Liver (tissue), 9 donors: ENCODE measurements around the gene DNAH5. TPM values are rescaled to one million over a fixed set of nuclear protein-coding genes. Genes with fewer than 3 reads are reported as not detected.

ENCODE experiments used
- DNase-seq: peaks from one replicate; pipeline ENCODE4 v3.0.0-alpha.2; 2017; ENCODE audit warnings: low spot score
- H3K27ac ChIP-seq, 2 donors: one replicate each; pipeline ENCODE4 v1.7.0; 2013; ENCODE audit warnings: inconsistent platforms in 2 of 2, low read length in 2 of 2, control low read depth in 1 of 2, low read depth in 1 of 2, mild to moderate bottlenecking in 1 of 2
- H3K27me3 ChIP-seq, 4 donors: one replicate each; pipeline versions ENCODE4 v1.6.1 to v1.7.0; 2013; ENCODE audit warnings: low read length in 3 of 4, inconsistent platforms in 1 of 4, mild to moderate bottlenecking in 1 of 4, moderate library complexity in 1 of 4; ENCODE audit not compliant: control insufficient read depth in 4 of 4, insufficient read depth in 4 of 4
- H3K36me3 ChIP-seq, 4 donors: one replicate each; pipeline versions ENCODE4 v1.6.1 to v1.7.0; 2013; ENCODE audit warnings: low read length in 3 of 4, mild to moderate bottlenecking in 3 of 4, low read depth in 1 of 4, moderate library complexity in 1 of 4; ENCODE audit not compliant: control insufficient read depth in 4 of 4, insufficient read depth in 3 of 4
- H3K4me1 ChIP-seq, 4 donors: one replicate each; pipeline versions ENCODE4 v1.6.1 to v1.7.0; 2013; ENCODE audit warnings: low read length in 3 of 4, mild to moderate bottlenecking in 3 of 4, moderate library complexity in 1 of 4; ENCODE audit not compliant: control insufficient read depth in 4 of 4, insufficient read depth in 4 of 4
- H3K4me3 ChIP-seq, 3 donors: one replicate each; pipeline versions ENCODE4 v1.6.1 to v1.7.0; 2013; ENCODE audit warnings: low read length in 3 of 3, control low read depth in 1 of 3, low read depth in 1 of 3, mild to moderate bottlenecking in 1 of 3
- H3K9ac ChIP-seq, 2 donors: one replicate each; pipeline ENCODE4 v1.7.0; 2013; ENCODE audit warnings: low read length in 2 of 2, mild to moderate bottlenecking in 2 of 2, moderate library complexity in 2 of 2, control low read depth in 1 of 2, low read depth in 1 of 2
- H3K9me3 ChIP-seq, 4 donors: one replicate each; pipeline versions ENCODE4 v1.6.1 to v1.7.0; 2013; ENCODE audit warnings: low read length in 3 of 4; ENCODE audit not compliant: control insufficient read depth in 4 of 4
- CTCF ChIP-seq: fragments of 150-350 bp; IDR thresholded peaks from 2 replicates; pipeline ENCODE4 v1.5.1; 2017; ENCODE audit warnings: improper control_type of control experiment, low read depth, low read length; ENCODE audit not compliant: missing input control
- FOXA2 ChIP-seq: IDR thresholded peaks from 2 replicates; pipeline ENCODE4 v1.6.1; 2016; ENCODE audit warnings: antibody characterized with exemption
- GABPA ChIP-seq, 2 donors: IDR thresholded peaks in 1 of 2; conservative IDR thresholded peaks in 1 of 2; 2 replicates each; pipeline ENCODE4 v1.6.1; 2016; ENCODE audit warnings: antibody characterized with exemption in 2 of 2, mild to moderate bottlenecking in 1 of 2, moderate library complexity in 1 of 2
- HNF4A ChIP-seq, 2 donors: conservative IDR thresholded peaks; 2 replicates each; pipeline ENCODE4 v1.6.1; 2016; ENCODE audit warnings: antibody characterized with exemption in 2 of 2, mild to moderate bottlenecking in 2 of 2
- HNF4G ChIP-seq: IDR thresholded peaks from 2 replicates; pipeline ENCODE4 v1.6.1; 2016; ENCODE audit warnings: antibody characterized with exemption
- MAX ChIP-seq: IDR thresholded peaks from 2 replicates; pipeline ENCODE4 v1.6.1; 2016; ENCODE audit warnings: antibody characterized with exemption
- NR2F2 ChIP-seq: IDR thresholded peaks from 2 replicates; pipeline ENCODE4 v1.6.1; 2016; ENCODE audit warnings: antibody characterized with exemption
- RAD21 ChIP-seq, 2 donors: IDR thresholded peaks; 2 replicates each; pipeline ENCODE4 v1.6.1; 2016; ENCODE audit warnings: antibody characterized with exemption in 2 of 2, mild to moderate bottlenecking in 2 of 2
- REST ChIP-seq: IDR thresholded peaks from 2 replicates; pipeline ENCODE4 v1.6.1; 2016; ENCODE audit warnings: antibody characterized with exemption, mild to moderate bottlenecking
- RXRA ChIP-seq, 2 donors: IDR thresholded peaks; 2 replicates each; pipeline ENCODE4 v1.6.1; 2017 to 2018; ENCODE audit warnings: antibody characterized with exemption in 2 of 2, mild to moderate bottlenecking in 1 of 2
- SP1 ChIP-seq: IDR thresholded peaks from 2 replicates; pipeline ENCODE4 v1.6.1; 2018; ENCODE audit warnings: antibody characterized with exemption, mild to moderate bottlenecking
- TAF1 ChIP-seq: conservative IDR thresholded peaks from 2 replicates; pipeline ENCODE4 v1.6.1; 2016; ENCODE audit warnings: antibody characterized with exemption, mild to moderate bottlenecking
- YY1 ChIP-seq: IDR thresholded peaks from 2 replicates; pipeline ENCODE4 v1.6.1; 2016; ENCODE audit warnings: antibody characterized with exemption, mild to moderate bottlenecking
- WGBS: extraction: QIAGEN DNeasy Blood & Tissue Kit; methylation state at CpG from one replicate; pipeline ENCODE4 v1.1.7; 2013; 5-methylcytosine and 5-hydroxymethylcytosine counted together
- polyA plus RNA-seq, 2 donors: library from polyadenylated mRNA; stranded (reverse) in 1 of 2; unstranded in 1 of 2; fragments of 200-250 nt in 1 of 2; fragments of >200 nt in 1 of 2; fragmentation: Nextera tagmentation in 1 of 2; extraction: Ambion mirVana in 1 of 2; gene quantifications; one replicate each; pipeline versions ENCODE4 v1.2.1 to v1.2.3, GENCODE V29; 2013 to 2015
- total RNA-seq, 2 donors: library from RNA; depleted of rRNA; stranded (reverse); fragments of >200 nt; gene quantifications; one replicate each; pipeline ENCODE4 v1.2.3, GENCODE V29; 2014
- donor health status: healthy.
- donor health status: healthy.
- donor health status: healthy.
- donor health status: healthy.
- donor health status: healthy.

DNAH5 gene
- total and polyA plus RNA-seq, 4 donors = 0.19 to 14.8 (median 4.4) TPM

GRCh38 chr5:13991365-13991764 is 46.9 kb upstream of the DNAH5 start (continued):
- TF ChIP-seq HNF4G (no peak), FOXA2 (no peak), SP1 (no peak), CTCF (no peak), HNF4A (conservative IDR thresholded peaks at IDR 0.05) (no peak)

GRCh38 chr5:13990896-13991295 is 46.4 kb upstream of the DNAH5 start:
- Histone ChIP-seq H3K27me3 (no peaks in the 10 kb centered on the region), H3K9ac (no peak overlapping the region), H3K4me1 (no peaks in the 10 kb centered on the region), H3K27ac (no peak overlapping the region), H3K9me3 (no peaks in the 10 kb centered on the region), H3K36me3 (no peaks in the 10 kb centered on the region), H3K4me3 (no peak overlapping the region)
- no peak for DNase-seq
- WGBS = 84% methylated on average over 2 of the region's 2 CpGs
- TF ChIP-seq MAX = no peak
- no peak for TF ChIP-seq RXRA (IDR thresholded peaks at IDR 0.05)
- TF ChIP-seq REST = no peak

- WGBS = 83% methylated on average over 2 of the region's 2 CpGs
- Histone ChIP-seq H3K4me3 (no peak overlapping the region), H3K36me3 (no peaks in the 10 kb centered on the region), H3K27me3 (no peaks in the 10 kb centered on the region), H3K9ac (no peak overlapping the region), H3K27ac (no peak overlapping the region), H3K4me1 (no peaks in the 10 kb centered on the region), H3K9me3 (no peaks in the 10 kb centered on the region)
- TF ChIP-seq NR2F2 = no peak
- TF ChIP-seq TAF1 = no peak
- TF ChIP-seq GABPA (IDR thresholded peaks at IDR 0.05 in 1 of 2, conservative IDR thresholded peaks at IDR 0.05 in 1 of 2) = no peak
- TF ChIP-seq HNF4A (conservative IDR thresholded peaks at IDR 0.05) = no peak
- no peak for TF ChIP-seq YY1
- TF ChIP-seq RAD21 (IDR thresholded peaks at IDR 0.05) = no peak
- no peak for TF ChIP-seq HNF4G
- DNase-seq = no peak
These were observed 45.3 kb upstream of the DNAH5 start for GRCh38 chr5:13989832-13990231.
